Vagina (tissue), 2 donors: Measurements from ENCODE around the gene KCNK3. TPM values are rescaled to one million over a fixed set of nuclear protein-coding genes. Genes with fewer than 3 reads are reported as not detected.

Source experiments
- DNase-seq, 2 donors: peaks; one replicate each; pipeline ENCODE4 v3.0.0-alpha.2; 2017; ENCODE audit errors: extremely low spot score in 2 of 2
- H3K27ac ChIP-seq: fragments of 200-600 bp; sonication (generic); one replicate; pipeline ENCODE4 v1.5.1; 2019
- H3K27me3 ChIP-seq: fragments of 200-600 bp; sonication (generic); one replicate; pipeline ENCODE4 v1.5.1; 2019
- H3K36me3 ChIP-seq, 2 donors: fragments of 200-600 bp; sonication (generic); one replicate each; pipeline ENCODE4 v1.5.1; 2017 to 2019
- H3K4me1 ChIP-seq: fragments of 200-600 bp; sonication (generic); one replicate; pipeline ENCODE4 v1.5.1; 2019
- H3K4me3 ChIP-seq, 2 donors: fragments of 200-600 bp; sonication (generic); 1 replicate in 1 of 2; 2 replicates in 1 of 2; pipeline ENCODE4 v1.5.1; 2016 to 2019
- H3K9me3 ChIP-seq: fragments of 200-600 bp; sonication (generic); one replicate; pipeline ENCODE4 v1.5.1; 2019
- POLR2A ChIP-seq, 2 donors: fragments of 450-650 bp; IDR thresholded peaks; one replicate each; pipeline ENCODE4 v1.6.1; 2017; ENCODE audit warnings: antibody characterized with exemption in 2 of 2, mild to moderate bottlenecking in 2 of 2, moderate library complexity in 2 of 2
- POLR2AphosphoS5 ChIP-seq, 2 donors: sonication (generic); formaldehyde crosslinking; IDR thresholded peaks; one replicate each; pipeline ENCODE4 v1.9.0; 2017; ENCODE audit warnings: antibody characterized with exemption in 2 of 2, mild to moderate bottlenecking in 2 of 2, low read depth in 1 of 2; ENCODE audit not compliant: insufficient read depth in 1 of 2
- intact Hi-C: fragments of 100-400 bp; cut with DNase I; formaldehyde crosslinking; loops from one replicate; pipeline ENCODE4 v1.15.1; 2023
- total RNA-seq: library from RNA; depleted of rRNA; stranded (reverse); fragments of >200 nt; gene quantifications from one replicate; pipeline ENCODE4 v1.2.3, GENCODE V29; 2016
- TF ChIP-seq, protein P1 (sequence below), 3 experiments: fragments of 450-650 bp in 2 of 3; fragments of 200-600 bp in 1 of 3; sonication (generic) in 1 of 3; IDR thresholded peaks; one replicate each; pipeline ENCODE4 v1.5.1; 2017 to 2019; ENCODE audit warnings: antibody characterized with exemption in 3 of 3, mild to moderate bottlenecking in 2 of 3, moderate library complexity in 2 of 3

The KCNK3 gene
- total RNA-seq, 1 donor from 2014 or later, result 10.6 TPM

DNA sequence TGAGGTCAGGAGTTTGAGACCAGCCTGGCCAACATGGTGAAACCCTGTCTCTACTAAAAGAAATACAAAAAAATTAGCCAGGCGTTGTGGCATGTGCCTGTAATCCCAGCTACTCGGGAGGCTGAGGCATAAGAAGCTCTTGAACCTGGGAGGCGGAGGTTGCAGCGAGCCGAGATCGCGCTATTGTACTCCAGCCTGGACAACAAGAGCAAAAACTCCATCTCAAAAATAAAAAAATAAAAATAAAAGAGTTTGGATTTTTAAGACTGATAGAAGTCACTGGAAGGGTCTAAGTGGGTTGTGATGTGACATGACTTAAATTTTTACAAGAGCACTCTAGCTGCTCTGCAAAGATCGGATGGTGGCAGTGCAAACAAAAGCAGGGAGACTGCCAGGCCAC, 15.9 kb downstream of the KCNK3 start:
- Histone ChIP-seq H3K27ac (no peak overlapping the region), H3K4me3 (no peak overlapping the region), H3K27me3 (no peaks in the 10 kb centered on the region), H3K4me1 (peaks cover 5% of the 10 kb centered on the region), H3K36me3 (no peaks in the 10 kb centered on the region), H3K9me3 (no peaks in the 10 kb centered on the region)
- TF ChIP-seq POLR2AphosphoS5 (IDR thresholded peaks at IDR 0.05; ENCODE audit: insufficient read depth in 1 of 2, low read depth in 1 of 2) (no peak), POLR2A (IDR thresholded peaks at IDR 0.05) (no peak)
- TF ChIP-seq, protein P1, sequence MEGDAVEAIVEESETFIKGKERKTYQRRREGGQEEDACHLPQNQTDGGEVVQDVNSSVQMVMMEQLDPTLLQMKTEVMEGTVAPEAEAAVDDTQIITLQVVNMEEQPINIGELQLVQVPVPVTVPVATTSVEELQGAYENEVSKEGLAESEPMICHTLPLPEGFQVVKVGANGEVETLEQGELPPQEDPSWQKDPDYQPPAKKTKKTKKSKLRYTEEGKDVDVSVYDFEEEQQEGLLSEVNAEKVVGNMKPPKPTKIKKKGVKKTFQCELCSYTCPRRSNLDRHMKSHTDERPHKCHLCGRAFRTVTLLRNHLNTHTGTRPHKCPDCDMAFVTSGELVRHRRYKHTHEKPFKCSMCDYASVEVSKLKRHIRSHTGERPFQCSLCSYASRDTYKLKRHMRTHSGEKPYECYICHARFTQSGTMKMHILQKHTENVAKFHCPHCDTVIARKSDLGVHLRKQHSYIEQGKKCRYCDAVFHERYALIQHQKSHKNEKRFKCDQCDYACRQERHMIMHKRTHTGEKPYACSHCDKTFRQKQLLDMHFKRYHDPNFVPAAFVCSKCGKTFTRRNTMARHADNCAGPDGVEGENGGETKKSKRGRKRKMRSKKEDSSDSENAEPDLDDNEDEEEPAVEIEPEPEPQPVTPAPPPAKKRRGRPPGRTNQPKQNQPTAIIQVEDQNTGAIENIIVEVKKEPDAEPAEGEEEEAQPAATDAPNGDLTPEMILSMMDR (IDR thresholded peaks at IDR 0.05), result no peak
- intact Hi-C loops, result no loop called here
- DNase-seq, result no peak

DNA sequence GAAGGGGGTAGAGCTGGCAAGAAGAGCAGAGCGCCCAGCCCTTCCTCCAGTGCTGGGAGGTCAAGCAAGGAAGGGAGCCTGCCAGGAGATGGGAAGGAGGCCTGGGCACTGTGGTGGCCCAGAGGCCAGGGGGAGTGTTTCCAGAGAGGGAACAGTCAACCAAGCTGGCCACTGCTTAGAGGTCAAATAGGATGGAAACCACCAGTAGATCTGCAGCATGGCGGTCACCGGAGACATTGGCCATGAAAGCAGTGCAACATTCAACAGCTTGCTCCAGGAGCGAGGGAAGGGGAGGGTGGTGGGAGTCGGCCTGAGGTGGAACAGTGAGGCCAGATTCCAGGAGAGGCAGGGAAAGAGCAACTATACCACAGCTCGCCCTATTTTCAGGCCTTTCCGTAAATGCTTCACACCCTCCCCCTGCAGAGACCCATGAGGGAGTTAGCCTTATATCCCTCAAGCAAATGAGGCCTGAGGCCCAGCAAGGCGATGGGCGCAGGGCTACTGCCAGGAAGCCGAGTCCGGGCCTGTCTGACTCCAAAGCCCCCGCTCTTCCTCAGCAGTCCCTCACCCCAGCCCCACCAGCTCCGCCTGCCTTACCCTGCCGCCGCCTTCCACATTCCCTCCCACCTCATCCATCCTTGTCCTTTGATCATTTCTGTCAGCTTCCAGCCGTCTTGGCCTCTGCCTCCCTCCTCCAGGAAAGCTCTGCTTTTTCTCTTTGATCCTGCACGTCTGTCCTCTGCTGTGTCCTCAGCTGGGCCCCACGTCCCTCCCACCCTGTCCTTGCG, 17.0 kb downstream of the KCNK3 start:
- TF ChIP-seq POLR2A (IDR thresholded peaks at IDR 0.05) (no peak), POLR2AphosphoS5 (IDR thresholded peaks at IDR 0.05; ENCODE audit: insufficient read depth in 1 of 2, low read depth in 1 of 2) (no peak)
- TF ChIP-seq, protein P1 (IDR thresholded peaks at IDR 0.05), result no peak
- intact Hi-C loops, result no loop called here

DNA sequence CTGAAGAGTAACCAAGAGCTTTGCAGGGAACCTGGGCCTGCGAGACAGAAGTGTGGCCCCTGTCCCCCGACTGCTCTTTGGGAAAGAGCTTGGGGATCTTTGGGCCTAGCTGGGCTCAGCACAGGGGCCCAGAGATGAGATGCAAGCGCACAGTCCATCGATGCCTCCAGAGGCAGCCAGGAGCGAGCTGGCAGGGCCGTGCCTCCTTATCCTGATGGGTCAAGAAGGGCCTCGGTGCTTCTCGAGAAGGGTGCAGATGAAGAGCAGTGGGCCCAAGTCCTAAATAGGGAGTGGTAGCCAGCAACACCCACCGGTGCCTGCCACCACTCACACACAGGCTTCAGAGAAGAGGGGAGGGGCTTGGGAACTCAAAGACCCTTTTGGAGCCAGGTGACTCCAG, 17.6 kb downstream of the KCNK3 start:
- Histone ChIP-seq H3K4me3 (no peak overlapping the region), H3K27me3 (no peaks in the 10 kb centered on the region), H3K9me3 (no peaks in the 10 kb centered on the region), H3K4me1 (peaks cover 5% of the 10 kb centered on the region), H3K36me3 (no peaks in the 10 kb centered on the region), H3K27ac (no peak overlapping the region)
- DNase-seq, result no peak
- intact Hi-C loops, result no loop called here
- TF ChIP-seq, protein P1 (IDR thresholded peaks at IDR 0.05), result no peak
- no peak for TF ChIP-seq POLR2AphosphoS5 (IDR thresholded peaks at IDR 0.05; ENCODE audit: insufficient read depth in 1 of 2, low read depth in 1 of 2)

More for the DNA sequence above, 17.0 kb downstream of the KCNK3 start:
- no peak for DNase-seq
- peaks cover 5% of the 10 kb centered on the region for H3K4me1 ChIP-seq
- no peak overlapping the region for H3K27ac ChIP-seq
- no peak overlapping the region for H3K4me3 ChIP-seq
- H3K27me3 ChIP-seq, result no peaks in the 10 kb centered on the region
- no peaks in the 10 kb centered on the region for H3K9me3 ChIP-seq
- H3K36me3 ChIP-seq, result no peaks in the 10 kb centered on the region

DNA sequence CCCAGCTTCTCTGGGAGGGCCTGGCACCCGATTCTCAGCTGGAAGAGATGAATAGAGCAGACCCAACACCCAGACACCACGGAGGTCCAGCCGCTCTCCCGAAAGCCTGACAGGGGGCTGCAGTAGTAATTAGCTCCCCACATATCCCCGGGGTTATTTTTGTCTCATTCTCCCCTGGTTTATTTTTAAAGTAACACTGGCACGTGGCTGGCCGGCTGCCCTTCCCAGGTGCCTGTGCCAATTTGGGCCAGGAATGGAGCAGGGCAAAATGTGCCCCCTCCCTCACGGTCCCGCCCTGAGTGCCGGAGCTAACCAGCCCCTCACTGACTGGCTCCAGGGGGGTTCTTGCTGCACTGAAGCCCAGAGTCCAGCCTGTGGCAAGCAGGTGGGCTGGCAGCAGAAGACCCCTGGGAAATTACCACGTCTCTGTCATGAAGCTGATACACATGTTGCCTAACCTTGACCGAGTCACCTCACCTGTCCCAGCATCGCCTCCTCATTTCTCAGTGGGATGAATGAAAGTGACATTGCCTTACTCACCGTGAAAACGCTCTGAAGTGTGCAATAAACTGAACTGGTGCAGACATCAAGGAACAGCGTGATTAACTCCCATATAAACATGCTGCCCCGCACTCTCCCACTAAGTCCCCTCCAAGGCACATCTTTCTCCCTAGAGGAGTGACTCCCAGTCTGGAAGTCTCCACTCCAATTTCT, 18.4 kb downstream of the KCNK3 start:
- intact Hi-C loops, result no loop called here
- TF ChIP-seq POLR2AphosphoS5 (IDR thresholded peaks at IDR 0.05; ENCODE audit: insufficient read depth in 1 of 2, low read depth in 1 of 2), result no peak
- no peak for TF ChIP-seq POLR2A (IDR thresholded peaks at IDR 0.05)
- TF ChIP-seq, protein P1 (IDR thresholded peaks at IDR 0.05), result no peak
- no peaks in the 10 kb centered on the region for H3K27me3 ChIP-seq
- H3K36me3 ChIP-seq, result no peaks in the 10 kb centered on the region
- H3K4me1 ChIP-seq, result peaks cover 5% of the 10 kb centered on the region
- no peak for DNase-seq
- H3K27ac ChIP-seq, result no peak overlapping the region
- H3K4me3 ChIP-seq, result no peak overlapping the region
- no peaks in the 10 kb centered on the region for H3K9me3 ChIP-seq
